GM19438 (cell line): Measurements from ENCODE around the gene MS4A15.
"Not testable (repeated sequence)": the region's sequence is repeated elsewhere in the genome, so short reads cannot be mapped to it uniquely, and the experiment has no call there.

ENCODE experiments used
- ATAC-seq: cut with Tn5 transposase; IDR thresholded peaks from one replicate; pipeline ENCODE4 v1.9.1; 2021; ENCODE audit warnings: low read depth; ENCODE audit not compliant: unreplicated experiment

MS4A15 gene

GRCh38 chr11:60756307-60757032, at the start of gene MS4A15:
Gene MS4A15 (plus strand): TSS chr11:60756867. CDS start chr11:60763734, 6,867 bp downstream.
- ATAC-seq: no peak

- ATAC-seq: no peak
Measured at GRCh38 chr11:60706931-60707330, 49.7 kb upstream of the MS4A15 start.

- no peak for ATAC-seq
Measured at GRCh38 chr11:60710482-60710881, 46.2 kb upstream of the MS4A15 start.

- ATAC-seq: no peak
Measured at GRCh38 chr11:60711276-60711675, 45.4 kb upstream of the MS4A15 start.

GRCh38 chr11:60713423-60713822, 43.2 kb upstream of the MS4A15 start:
- ATAC-seq: not testable (repeated sequence)

- no peak for ATAC-seq
Measured at GRCh38 chr11:60717956-60718355, 38.7 kb upstream of the MS4A15 start.

GRCh38 chr11:60718524-60719316, 37.9 kb upstream of the MS4A15 start:
- no peak for ATAC-seq

- no peak for ATAC-seq
Measured at GRCh38 chr11:60719391-60719790, 37.3 kb upstream of the MS4A15 start.

- ATAC-seq: no peak
Measured at GRCh38 chr11:60720460-60720859, 36.2 kb upstream of the MS4A15 start.

GRCh38 chr11:60724420-60724819, 32.2 kb upstream of the MS4A15 start, which contains the start of gene MS4A18:
Gene MS4A18 (plus strand): TSS chr11:60724720.
- no peak for ATAC-seq

- ATAC-seq: no peak
Measured at GRCh38 chr11:60725592-60725991, 31.1 kb upstream of the MS4A15 start.

- no peak for ATAC-seq
Measured at GRCh38 chr11:60731586-60731985, 25.1 kb upstream of the MS4A15 start.

- ATAC-seq: no peak
Measured at GRCh38 chr11:60734279-60734678, 22.4 kb upstream of the MS4A15 start.

GRCh38 chr11:60739114-60739513, 17.6 kb upstream of the MS4A15 start:
- ATAC-seq: no peak

- no peak for ATAC-seq
Measured at GRCh38 chr11:60740573-60740972, 16.1 kb upstream of the MS4A15 start.

GRCh38 chr11:60741421-60741820, 15.2 kb upstream of the MS4A15 start:
- no peak for ATAC-seq

GRCh38 chr11:60743058-60743457, 13.6 kb upstream of the MS4A15 start:
- ATAC-seq: no peak

GRCh38 chr11:60744114-60744513, 12.6 kb upstream of the MS4A15 start:
- no peak for ATAC-seq

- ATAC-seq: no peak
Measured at GRCh38 chr11:60747359-60747873, 9.3 kb upstream of the MS4A15 start.

GRCh38 chr11:60748225-60748624, 8.4 kb upstream of the MS4A15 start:
- no peak for ATAC-seq

GRCh38 chr11:60748821-60749220, 7.8 kb upstream of the MS4A15 start:
- ATAC-seq: peak; percentile 60

GRCh38 chr11:60750911-60751310, 5.8 kb upstream of the MS4A15 start:
- ATAC-seq: no peak
